ENCODE measurements around the gene C7orf33.
"Not testable (repeated sequence)": the region's sequence is repeated elsewhere in the genome, so short reads cannot be mapped to it uniquely, and the experiment has no call there.

Gene C7orf33, protein sequence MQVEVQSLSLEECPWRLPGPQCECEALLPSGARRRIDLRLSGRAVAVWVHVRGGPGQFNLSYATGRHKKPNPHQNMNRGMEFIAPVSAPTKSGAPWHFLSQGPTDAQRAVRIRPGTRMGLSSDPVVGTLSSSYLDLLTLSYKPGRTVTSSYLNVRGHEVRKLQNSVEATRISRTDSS

DNA sequence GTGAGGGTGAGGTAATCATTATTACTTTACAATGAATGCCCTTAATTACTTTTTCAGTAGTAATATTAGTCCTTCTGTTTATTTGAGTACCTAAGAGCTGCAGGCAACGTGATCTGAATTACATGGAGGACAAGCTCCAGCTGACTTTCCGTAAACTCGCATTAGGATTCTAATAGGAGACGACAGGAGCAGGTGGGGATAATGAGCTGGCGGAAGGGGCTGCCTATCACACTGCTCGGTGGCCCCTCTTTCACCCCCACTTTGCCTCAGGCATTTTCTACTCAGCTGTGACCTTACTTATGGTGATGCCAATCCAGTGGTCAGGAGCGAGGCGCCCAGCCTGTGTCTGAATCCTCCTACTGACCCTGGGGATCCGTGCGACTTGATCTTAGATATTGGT is at the start of gene C7orf33:
TSS of gene C7orf33 (plus strand) at position 296 of the 400 bp plus-strand sequence. CDS start 160 bp downstream, outside the sequence.
- DNase-seq, result peak; percentile 94

DNA sequence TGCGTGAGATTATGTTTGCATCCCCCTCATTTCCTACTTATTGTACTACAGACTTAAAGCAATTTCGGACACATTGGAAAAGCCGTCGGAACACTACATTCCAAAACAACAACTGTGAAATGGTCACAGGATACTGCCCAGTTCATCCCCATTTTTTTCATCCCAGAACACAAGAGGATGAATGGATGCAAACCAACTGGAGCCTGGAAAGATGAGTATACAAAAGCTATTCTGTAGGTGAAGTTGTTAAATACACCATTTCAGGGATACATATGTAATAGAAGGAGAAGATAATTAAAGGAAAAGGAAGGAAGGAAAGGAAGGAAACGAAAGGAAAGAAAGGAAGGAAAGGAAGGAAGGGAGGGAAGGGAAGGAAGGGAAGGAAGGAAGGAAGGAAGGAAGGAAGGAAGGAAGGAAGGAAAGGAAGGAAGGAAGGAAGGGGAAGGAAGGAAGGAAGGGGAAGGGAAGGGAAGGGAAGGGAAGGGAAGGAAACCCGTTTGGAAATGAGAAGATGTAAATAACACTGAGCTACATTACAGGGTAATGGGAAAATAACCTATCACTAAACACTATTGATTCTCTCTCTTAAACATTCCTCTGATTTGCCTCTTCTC is 48.6 kb upstream of the C7orf33 start:
- no peak for DNase-seq

DNA sequence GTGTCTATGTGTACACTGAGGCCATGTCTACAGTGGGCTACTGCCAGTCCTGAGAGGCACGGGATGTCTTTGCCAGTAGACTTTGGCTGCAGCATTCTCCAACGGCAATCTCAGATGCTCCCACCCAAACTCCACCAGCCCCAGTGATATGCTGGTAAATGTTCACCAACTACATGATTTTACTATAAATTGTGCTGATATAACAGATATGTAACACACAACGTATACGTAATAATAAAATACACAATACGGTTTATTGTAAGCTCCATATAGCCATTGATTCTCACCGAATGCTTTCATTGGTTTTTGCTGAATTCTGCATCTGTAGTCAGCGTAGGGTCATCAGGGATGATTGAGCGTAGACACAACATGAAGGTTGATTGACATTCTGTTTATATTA is 47.3 kb upstream of the C7orf33 start:
- no peak for DNase-seq

DNA sequence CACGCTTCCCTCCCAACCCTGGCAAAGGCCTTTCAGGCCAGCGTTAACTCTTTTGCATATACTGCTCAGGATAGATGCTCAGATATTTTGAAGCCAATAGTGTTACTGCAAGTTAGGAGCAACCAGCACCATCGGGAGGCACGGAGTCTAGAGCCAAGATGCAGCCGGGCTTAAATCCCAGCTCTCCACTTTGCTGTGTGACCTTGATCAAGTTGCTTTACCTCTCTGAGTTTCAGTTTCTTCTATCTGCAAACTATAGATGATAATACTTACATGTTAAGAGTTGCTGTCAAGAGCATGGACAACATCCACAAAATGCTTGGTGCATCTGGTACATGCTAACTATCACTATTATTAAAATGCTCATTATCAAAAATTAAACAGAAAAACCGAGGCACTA is 45.4 kb upstream of the C7orf33 start:
- no peak for DNase-seq

DNA sequence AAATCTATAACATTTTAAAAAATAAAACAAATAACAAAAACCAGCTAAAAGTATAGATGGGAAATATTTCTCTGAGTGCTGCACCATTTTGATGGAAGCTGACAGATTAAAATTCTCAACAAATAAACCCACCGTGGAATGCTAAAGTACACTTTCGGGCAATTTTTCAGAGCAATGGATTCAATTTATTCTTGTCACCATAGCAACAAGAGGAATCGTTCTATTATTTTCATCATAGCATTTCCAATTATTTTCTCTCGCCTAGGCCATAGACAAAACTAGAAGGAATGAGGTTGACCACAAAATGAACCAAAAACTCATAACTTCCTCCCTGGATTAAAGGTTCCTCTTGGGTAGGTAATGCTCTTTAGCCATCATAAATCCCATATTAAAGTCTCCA is 44.6 kb upstream of the C7orf33 start:
- DNase-seq, result no peak

DNA sequence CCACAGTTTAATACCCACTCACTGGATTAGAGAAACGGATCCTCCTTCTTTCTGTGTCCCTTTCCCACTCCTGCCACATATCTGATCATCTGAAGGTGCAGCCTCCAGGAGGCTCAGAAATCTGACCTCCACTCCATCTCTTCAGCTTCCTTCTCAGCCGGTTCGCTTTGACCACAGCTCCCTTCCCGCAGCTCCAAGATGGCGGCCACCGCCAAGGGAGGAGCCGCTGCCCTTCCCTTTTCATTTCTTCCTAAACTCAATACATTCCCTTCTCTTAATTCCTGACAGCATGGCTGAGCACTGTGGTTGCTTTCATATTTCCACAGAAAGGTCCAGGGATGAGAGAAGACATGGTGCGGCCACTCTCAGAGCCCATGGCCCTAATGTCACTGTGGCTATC is 43.7 kb upstream of the C7orf33 start:
- DNase-seq, result no peak

DNA sequence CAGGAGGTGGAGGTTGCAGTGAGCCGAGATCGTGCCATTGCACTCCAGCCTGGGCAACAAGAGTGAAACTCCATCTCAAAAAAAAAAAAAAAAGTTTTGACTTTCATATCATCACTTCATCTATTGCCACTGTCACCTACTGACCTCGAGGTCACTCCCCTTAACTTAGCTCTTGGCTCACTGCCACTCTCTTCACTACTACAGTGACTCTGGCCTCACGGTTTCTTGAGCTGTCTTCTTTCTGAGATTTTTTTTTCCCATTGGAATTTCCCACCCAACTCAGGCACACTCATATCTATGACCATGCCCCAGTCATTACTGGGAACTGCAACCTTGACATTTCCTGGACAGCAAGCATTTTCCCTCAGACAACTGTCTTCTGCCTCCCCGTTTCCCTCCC is 42.6 kb upstream of the C7orf33 start:
- no peak for DNase-seq

DNA sequence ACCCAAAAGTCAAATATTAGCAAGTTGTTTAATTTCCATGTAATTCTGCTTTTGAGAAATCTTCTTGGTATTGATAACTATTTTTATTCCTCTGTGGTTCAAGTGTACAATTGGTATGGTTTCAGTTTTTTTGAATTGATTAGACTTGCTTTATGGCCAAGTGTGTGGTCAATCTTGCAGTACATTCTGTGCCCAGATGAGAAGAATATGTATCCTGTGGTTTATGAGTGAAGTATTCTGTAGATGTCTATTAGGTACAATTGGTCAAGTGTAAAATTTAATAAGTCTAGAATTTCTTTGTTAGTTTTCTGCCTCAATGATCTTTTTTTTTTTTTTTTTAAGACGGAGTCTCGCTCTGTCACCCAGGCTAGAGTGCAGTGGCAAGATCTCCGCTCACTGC is 36.6 kb upstream of the C7orf33 start:
- DNase-seq, result no peak

DNA sequence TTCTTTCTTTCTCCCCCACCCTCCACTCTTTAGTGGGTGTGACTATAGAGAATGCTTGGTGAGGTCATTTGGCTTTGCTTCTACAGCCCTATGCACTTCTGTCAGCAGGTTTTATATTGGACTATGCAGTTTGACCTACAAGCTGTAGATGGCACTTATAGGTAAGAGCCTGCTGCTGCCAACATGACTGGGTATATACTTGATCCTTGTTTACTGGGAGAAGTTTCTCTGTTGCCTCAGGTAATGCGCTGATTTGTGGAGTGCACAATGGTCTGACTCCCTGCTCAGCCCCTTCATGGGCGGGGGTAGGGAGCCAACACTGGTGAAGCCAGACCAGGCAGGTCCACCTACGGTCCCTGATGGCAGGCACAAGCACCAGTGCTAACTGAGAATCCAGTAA is 33.7 kb upstream of the C7orf33 start:
- no peak for DNase-seq

DNA sequence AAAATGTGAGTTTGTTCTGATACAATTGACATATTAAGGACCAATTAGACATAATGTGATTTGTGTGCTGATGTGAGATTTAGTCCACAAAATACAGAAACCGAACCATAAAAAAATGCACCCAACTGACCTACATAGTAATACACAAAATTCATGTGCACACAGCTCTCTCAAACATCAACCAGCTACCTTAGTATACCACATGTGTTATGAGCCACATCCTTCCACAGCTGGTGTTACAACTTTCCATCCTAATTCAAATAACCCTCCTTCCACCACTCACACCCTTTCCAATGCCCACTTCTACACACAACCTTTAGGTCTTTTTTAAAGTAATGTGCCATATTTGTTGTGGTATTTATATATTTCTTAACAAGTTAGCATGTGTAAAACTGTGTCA is 31.7 kb upstream of the C7orf33 start:
- DNase-seq, result no peak

DNA sequence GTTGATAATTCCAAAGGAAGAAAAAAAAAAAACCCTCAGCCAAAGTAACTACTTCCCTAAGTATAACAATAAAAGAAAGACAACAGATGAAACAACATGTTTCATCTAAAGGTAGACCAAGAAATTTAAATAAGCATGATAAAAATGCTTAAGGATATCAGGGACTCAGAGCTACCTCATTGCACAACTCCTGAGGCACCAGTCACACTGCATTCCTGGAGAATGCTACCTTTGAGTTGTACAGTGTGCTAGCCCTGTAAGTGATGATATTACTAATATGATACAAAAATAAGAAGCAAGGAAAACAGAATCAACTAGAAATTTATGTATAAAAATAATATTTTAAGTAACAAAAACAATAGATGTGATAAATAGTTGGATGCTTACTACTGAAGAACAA is 29.5 kb upstream of the C7orf33 start:
- no peak for DNase-seq

DNA sequence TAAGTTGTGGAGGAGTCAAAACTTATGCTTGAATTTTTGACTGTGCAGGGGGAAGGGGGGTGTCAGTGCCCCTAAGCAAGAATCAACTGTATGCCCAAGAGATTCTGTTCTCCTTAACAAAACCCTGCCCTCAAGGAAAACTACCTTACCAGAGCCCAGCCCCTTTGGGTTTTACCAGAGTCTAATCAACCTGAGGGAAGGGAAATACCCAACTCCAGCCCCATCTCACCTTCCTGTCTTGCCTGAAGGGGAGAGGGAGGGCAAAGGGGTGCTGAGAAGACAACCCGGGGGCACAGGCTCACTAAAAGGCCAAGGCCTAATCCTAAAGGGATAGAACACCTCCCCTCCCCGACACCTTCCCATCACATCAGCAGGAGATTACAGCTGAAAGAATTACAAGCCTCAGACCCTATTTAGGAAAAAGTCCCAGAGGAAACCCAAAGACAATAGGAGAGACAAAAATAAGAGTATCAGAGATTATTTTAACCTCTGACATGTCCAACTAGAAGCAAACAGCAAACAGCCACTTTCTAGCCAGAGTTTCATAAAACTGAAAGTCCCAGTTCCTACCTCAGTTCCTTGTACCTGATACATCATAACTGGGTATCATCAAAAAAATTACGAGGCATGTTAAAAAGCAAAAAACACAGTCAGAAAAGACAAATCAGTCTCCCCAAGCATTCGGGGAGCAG is 26.8 kb upstream of the C7orf33 start:
- no peak for DNase-seq

DNA sequence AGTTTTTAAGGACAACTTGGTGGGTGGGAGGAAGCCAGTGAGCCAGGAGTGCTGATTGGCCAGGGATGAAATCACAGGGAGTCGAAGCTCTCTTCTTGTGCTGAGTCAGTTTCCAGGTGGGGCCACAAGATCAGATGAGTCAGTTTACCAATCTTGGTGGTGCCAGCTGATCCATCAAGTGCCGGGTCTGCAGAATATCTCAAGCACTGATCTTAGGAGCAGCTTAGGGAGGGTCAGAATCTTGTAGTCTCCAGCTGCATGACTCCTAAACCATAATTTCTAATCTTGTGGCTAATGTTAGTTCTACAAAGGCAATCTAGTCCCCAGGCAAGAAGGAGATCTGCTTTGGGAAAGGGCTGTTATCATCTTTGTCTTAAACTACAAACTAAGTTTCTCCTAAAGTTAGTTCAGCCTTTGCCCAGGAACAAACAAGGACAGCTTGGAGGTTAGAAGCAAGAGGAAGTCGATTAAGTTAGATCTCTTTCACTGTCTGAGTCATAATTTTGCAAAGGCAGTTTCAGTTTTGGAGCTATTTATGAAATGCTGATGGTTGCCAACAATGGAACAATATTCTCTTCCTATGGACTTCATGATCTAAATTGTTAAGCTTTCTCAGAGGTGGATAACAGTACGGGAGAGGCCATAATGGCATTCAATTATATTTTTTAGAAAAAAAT is 26.2 kb upstream of the C7orf33 start:
- not testable (repeated sequence) for DNase-seq

DNA sequence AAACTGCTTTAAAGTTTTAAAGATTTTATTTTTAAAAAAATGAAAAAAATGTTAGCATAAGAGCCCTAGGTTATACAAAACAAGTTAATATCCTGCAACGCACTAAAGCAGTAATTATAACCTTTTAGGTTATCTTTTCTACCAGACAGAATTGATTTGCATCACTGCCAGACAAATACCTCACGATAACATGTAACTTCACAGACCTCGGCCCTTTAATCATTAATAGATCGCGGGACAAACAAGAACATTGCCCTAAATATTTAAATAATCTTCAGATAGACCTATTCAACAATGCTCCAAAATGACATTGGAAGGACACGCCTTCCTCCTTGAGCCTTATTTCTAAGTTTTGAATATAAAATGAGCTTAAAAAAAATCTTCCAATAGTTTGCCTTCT is 23.8 kb upstream of the C7orf33 start:
- no peak for DNase-seq

DNA sequence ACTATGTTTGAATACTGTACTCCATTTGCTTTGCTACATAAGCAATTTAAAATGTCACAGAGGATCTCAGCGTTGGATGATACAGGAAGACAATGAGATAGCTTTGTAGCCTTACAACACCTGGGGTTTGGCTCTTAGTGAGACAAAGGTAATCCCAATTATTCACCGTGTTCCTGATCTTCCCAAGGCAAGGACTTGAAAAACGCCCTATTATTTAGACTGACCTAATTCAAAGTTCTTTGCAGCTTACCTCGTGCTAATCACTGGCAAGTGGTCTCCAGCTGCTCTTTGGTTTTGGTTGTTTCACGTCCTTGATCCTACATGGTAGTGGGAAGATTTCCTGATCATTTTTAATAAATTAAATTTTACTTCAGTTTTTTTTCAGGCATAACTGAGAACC is 23.0 kb upstream of the C7orf33 start:
- no peak for DNase-seq

DNA sequence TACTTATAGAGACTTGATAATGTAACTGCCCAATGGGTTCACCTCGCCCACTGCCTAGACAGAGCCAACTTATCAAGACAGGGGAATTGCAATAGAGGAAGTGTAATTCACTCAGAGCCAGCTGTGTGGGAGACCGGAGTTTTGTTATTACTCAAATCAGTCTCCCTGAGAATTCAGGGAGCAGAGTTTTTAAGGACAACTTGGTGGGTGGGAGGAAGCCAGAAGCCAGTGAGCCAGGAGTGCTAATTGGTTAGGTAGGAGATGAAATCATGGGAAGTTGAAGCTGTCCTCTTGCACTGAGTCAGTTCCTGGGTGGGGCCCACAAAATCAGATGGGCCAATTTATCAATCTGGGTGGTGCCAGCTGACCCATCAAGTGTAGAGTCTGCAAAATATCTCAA is 20.1 kb upstream of the C7orf33 start:
- no peak for DNase-seq

DNA sequence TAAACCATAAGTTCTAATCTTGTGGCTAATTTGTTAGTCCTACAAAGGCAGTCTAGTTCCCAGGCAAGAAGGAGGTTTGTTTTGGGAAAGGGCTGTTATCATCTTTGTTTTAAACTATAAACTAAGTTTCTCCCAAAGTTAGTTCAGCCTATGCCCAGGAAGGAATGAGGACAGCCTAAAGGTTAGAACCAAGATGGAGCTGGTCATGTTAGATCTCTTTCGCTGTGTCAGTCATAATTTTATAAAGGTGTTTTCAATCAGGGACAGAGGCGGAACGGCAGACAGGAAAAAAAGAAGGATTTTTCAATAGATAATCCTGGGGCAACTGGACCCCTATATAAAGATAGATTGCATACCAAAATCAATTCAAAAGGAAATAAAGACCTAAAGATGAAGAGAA is 19.6 kb upstream of the C7orf33 start:
- DNase-seq, result not testable (repeated sequence)

DNA sequence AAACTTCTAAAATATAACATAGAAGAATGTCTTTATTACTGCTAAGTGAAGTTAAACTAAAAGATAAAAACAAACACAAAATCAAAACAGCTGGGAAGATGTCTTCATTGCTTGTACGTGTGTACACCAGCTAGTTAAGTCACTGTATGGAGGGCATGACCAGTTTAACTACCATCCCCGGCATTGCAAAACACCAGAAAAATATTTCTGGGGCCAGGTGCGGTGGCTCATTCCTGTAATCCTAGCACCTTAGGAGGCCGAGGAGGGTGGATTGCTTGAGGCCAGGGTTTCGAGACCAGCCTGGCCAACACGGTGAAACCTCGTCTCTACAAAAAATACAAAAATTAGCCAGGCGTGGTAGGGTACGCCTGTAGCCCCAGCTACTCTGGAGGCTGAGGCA is 19.2 kb upstream of the C7orf33 start:
- no peak for DNase-seq

DNA sequence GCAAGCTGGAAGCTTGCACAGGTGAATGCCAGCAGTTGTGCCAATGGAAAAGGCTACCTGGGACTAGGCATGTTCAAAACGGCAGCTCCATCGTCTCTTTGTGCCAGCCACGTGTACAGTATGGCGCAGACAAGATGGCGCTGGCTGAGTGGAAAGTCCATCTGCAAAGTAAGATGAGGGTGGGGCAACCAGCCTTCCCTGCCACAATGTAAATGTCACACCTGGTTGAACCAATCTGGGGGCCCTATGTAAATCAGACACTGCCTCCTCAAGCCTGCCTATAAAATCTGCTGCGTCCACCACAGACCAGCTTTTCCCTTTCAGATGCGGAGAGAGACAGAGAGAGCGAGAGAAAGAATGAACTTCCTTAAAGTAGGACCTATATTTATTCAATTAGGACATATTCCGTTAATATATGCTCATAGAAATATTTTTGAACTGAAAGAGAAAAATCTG is 18.5 kb upstream of the C7orf33 start:
- no peak for DNase-seq

DNA sequence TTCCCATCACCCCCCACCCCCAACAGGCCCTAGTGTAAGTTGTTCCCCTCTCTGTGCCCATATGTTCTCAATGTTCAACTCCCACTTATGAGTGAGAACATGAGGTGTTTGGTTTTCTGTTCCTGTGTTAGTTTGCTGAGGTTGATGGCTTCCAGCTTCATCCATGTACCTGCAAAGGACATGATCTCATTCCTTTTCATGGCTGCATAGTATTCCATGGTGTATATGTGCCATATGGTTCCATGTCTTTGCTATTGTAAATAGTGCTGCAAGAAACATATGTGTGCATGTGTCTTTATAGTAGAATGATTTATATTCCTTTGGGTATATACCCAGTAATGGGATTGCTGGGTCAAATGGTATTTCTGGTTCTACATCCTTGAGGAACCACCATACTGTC is 17.0 kb upstream of the C7orf33 start:
- not testable (repeated sequence) for DNase-seq

DNA sequence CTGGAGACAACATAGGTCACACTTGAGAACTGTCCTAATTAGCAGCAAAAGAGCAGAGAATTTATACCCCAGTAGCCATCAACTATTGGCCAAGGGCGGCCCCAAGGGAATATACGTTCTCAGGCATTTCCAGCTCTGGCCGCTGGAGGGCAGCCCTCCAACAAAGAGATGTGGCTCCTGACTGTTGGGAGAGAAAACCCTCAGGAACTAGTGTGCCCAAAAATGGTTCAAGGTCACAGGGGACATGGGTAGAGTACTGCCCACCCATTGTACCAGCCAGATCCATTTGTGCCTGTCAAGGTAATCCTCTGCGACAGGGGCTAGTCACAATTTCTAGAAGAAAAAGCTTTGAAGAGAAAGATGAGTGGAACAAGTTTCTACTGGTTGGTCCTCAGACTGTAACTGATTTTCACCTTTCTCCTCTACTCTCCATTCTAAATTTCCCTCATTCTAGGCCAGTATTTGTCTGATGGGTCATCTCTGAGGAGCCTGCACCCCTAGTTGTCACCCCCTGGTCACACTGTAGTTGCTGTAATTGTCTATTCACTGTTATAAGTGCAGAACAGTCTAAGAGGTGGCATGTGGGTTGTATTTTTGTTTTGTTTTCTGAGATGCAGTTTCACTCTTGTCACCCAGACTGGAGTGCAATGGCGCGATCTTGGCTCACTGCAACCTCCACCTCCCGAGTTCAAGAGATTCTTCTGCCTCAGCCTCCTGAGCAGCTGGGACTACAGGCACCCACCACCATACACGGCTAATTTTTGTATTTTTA is 14.7 kb upstream of the C7orf33 start:
- DNase-seq, result peak; percentile 86

DNA sequence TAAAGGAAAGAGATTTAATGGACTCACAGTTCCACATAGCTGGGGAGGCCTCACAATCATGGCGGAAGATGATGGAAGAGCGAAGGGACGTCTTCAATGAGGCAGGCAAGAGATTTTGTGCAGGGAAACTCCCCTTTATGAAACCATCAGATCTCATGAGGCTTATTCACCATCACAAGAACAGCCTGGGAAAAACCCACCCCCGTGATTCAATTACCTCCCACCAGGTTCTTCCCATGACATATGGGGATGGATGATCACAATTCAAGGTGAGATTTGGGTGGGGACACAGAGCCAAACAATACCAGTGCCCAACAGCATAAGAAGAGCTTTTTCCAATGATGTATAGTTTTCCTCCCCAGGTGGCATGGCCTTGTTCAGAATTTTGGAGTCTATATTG is 11.2 kb upstream of the C7orf33 start:
- no peak for DNase-seq

DNA sequence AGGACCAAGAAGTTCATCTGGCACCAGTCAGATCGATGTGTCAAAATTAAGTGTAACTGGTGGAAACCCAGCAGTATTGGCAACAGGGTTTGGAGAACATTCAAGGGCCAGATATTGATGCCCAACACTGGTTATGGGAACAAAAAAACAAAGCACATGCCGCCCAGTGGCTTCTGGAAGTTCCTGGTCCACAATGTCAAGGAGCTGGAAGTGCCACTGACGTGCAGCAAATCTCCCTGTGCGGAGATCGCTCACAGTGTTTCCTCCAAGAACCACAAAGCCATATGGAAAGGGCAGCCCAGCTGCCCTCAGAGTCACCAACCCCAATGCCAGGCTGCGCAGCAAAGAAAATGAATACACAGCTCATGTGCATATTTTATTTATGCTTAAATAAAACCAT is 10.1 kb upstream of the C7orf33 start:
- no peak for DNase-seq
